ENCODE results near the gene NTRK3.

The NTRK3 gene

GRCh38 chr15:88006146-88006545, 250.4 kb downstream of the NTRK3 start:
- FAIRE-seq (no peak), DNase-seq (ENCODE audit: low spot score) (no peak)

GRCh38 chr15:88004399-88004798, 252.1 kb downstream of the NTRK3 start:
- DNase-seq (ENCODE audit: low spot score) (no peak), FAIRE-seq (no peak)

DNA sequence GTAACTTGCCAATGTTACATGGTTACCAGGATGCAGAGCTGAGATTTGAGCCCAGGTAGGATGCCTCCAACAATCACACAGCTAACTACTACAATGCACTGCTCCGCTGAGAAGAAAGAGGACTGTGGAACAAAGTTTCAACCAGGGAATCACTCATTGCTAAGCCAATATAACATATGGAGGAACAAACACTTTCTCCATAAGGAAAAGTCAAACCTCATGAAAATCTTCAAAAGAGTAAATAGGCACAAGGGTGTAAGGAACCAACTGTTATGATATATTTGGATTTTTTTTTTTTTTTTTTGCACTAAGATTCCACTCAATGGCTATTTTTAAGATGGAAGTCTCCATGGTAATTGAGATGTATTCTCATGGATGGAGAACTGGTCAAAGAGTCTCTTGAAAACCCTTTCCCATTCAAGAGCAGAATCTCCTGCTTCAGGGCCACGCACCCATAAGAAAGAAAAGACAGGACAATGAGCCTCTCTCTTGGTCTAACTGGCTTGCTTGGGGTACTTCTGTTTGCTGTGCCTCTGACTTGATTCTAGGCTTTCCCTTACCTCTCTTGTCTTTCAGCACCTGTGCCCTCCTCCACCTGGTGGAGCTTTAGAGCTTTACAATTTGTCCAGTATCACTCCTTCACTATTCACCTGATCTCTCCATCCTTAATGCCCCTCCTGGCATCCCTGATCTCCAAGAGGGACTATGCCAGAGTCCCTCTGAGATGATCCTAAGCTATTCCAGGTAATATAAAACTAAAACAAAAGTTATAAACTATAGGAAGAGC, 252.8 kb downstream of the NTRK3 start:
- FAIRE-seq (no peak), DNase-seq (ENCODE audit: low spot score) (no peak)

GRCh38 chr15:88002706-88003105, 253.8 kb downstream of the NTRK3 start:
- DNase-seq (ENCODE audit: low spot score) (no peak), FAIRE-seq (no peak)

DNA sequence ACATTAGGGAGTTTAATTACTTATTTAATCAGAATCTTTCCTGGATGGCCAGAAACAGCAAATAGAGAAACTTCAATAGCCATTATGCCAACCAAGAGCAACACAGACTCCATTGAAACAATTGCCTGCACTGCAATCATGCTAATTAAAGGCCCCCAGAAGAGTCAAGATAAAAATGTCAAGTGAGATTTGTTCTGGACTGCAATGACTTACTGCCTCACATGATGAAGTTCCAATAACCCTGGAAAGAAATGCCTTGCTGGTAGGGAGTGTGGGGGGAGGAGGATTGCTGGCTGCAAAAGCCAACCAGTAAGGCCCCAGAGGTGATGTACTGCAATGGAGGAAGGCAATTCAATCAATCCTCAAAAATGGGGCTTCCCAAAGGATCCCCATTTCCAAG, 257.9 kb downstream of the NTRK3 start:
- no peak for FAIRE-seq

DNA sequence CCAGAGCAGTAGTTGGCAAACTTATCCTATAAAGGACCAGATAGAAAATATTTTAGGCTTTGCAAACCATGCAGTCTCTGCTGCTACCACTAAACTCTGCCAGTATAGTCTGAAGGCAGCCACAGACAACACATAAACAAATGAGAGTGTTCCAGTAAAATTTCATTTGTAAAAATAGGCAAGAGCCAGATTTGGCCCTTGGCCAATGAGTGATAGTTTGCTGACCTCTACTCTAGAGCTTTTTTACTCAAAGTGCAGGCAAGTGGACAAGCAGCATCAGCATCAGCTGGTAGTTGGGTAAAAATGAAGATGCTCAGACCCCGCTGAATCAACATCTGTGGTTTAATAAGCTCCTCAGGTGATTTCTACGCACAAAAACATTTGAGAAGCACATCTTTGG, 269.8 kb downstream of the NTRK3 start:
- DNase-seq (ENCODE audit: low spot score) = no peak
- FAIRE-seq = no peak

More for the DNA sequence above, 257.9 kb downstream of the NTRK3 start:
- no peak for DNase-seq (ENCODE audit: low spot score)

DNA sequence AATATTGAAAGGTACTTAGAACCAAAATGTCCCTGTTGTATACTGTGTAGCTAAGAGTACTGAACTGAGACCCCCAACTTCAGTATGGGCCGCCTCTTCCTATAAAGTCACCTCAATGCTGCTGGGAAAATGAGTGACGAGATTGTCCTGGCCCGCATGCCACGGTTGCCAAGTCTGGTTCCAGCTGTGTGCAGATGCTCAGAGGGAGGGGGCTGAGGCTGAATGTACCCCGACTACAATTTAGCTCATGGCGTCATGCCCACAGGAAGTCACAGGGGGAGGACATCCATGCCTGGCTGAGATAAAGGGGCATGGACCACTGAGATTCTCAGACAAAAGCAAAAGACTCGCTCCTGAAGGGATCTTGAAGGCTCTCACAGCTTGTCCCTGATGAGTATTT, 271.1 kb downstream of the NTRK3 start:
- no peak for DNase-seq (ENCODE audit: low spot score)
- no peak for FAIRE-seq

DNA sequence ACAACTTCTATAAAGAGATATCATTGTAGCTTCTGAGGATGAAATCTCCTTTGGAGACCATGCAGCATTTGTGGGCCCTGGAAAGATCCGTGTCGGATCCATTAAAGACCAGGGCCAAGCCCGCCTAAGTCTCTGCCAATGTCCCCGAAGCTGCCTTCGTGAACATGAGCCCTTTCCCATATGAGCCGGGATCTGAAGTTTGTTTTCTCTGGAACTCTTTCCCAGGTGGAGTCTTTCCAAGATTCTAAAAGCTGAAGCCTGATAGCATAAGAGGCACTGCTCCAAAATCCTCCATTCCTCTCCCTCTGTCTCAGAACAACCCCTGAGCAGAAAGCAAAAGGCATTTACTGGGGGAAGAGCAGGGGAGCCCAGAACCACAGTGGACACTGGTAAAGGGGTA, 274.6 kb downstream of the NTRK3 start:
- FAIRE-seq = no peak
- no peak for DNase-seq (ENCODE audit: low spot score)

DNA sequence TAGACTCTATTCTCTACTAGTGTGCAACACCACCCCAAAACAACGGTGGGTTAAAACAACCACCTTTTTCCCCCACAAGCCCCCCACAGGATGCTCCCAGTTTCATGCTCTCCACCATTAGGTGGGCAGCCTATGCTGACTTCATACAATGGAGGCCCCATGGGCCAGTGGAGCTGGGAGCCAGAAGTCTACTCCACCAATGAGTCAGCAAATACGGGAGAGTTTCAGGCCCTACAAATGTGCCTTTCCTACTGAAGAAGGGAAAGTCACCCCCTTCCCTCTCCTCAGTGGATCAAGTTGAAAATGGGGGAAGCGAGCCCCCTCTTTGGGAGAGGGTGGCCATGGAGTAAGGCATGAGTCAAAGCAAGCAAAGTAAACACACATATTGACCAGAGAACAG, 278.6 kb downstream of the NTRK3 start:
- FAIRE-seq (no peak), DNase-seq (ENCODE audit: low spot score) (no peak)

- no peak for FAIRE-seq
- DNase-seq (ENCODE audit: low spot score) = no peak
These were observed 280.0 kb downstream of the NTRK3 start for GRCh38 chr15:87976552-87976951.

- no peak for FAIRE-seq
- DNase-seq (ENCODE audit: low spot score) = no peak
These were observed 282.9 kb downstream of the NTRK3 start for GRCh38 chr15:87973501-87974215.

GRCh38 chr15:87971076-87971475, 285.5 kb downstream of the NTRK3 start:
- DNase-seq (ENCODE audit: low spot score) (no peak), FAIRE-seq (no peak)

- FAIRE-seq = no peak
- no peak for DNase-seq (ENCODE audit: low spot score)
These were observed 288.6 kb downstream of the NTRK3 start for GRCh38 chr15:87967951-87968350.

DNA sequence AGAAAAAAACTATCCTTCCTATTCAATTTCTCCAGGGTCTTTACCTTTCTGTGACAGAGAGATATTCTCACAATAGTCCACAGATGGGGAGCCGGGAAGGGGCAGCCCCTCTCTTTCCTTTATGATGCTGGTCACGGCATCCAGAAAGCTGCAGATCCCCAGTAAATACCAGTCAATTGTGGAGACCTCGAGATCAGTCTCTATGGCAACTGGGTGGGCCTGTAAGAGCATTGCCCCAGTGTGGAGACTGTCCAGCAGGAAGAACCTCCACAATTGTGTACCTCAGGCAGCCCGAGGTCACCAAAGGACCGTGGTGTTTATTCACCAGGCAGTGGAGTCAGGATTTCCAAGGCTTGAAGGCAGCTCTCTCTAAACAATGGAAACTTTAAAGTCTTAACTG, 291.2 kb downstream of the NTRK3 start:
- DNase-seq (ENCODE audit: low spot score) = no peak

GRCh38 chr15:87962428-87962827, 294.1 kb downstream of the NTRK3 start:
- FAIRE-seq = no peak
- no peak for DNase-seq (ENCODE audit: low spot score)

More for the DNA sequence above, 291.2 kb downstream of the NTRK3 start:
- FAIRE-seq = no peak

DNA sequence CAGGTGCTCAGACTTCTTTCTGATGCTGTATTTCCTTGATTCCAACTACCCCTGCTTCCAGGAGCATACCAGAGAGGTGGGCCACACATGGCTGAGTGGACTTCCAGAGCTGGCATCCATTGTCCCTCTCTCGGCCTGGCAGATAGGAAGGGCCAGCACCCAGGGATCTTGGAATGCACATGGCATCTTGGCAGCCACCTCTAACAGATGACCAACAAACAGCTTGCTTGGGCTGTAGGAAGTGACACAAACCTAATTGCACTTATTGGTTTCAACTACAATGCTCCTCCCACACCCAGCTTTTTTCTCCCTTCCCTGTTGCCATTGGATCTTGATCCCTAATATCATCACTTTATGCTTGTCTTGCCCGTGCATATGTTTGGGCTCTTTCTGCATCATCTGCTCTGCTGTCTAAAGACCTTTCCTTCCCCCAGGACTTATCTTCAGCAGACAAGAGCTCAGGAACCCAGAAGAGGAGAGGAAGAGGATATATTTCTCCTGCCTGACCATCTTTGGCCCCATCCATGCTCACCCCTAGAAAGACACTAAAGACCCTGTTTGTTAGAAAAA, 294.6 kb downstream of the NTRK3 start:
- FAIRE-seq (no peak), DNase-seq (ENCODE audit: low spot score) (no peak)

- FAIRE-seq = no peak
- no peak for DNase-seq (ENCODE audit: low spot score)
These were observed 296.9 kb downstream of the NTRK3 start for GRCh38 chr15:87959662-87960061.

GRCh38 chr15:87959080-87959479, 297.5 kb downstream of the NTRK3 start:
- DNase-seq (ENCODE audit: low spot score) = no peak
- FAIRE-seq = no peak

GRCh38 chr15:87955284-87955909, 301.1 kb downstream of the NTRK3 start:
- FAIRE-seq (no peak), DNase-seq (ENCODE audit: low spot score) (no peak)

- FAIRE-seq = no peak
- DNase-seq (ENCODE audit: low spot score) = no peak
These were observed 301.7 kb downstream of the NTRK3 start for GRCh38 chr15:87954793-87955192.

DNA sequence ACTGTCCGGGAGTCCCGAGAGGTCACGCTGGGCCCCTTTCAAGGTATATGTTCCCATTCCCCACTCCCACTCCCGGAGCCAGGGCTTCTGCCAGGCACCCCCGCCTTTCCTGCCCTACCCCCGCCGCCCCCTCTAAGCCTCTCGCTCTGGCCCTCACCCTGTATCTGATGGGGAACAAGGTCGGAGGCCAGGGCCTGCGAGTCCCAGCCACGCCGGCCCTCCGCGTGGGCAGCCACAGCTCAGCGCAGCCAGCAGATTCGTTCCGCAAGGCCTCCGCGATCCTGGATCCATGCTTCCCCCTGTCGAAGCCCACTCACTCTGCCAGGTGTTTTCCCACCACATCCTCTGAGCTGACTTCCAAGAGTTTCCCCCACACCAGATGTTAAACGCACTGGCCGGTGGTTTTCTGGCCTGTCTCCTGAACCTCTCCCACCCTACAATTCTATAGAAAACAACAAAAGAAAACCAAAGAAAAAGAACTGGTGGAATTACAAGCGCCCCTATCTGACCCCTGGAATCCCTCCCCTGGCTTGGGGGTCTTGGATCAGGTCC, 303.7 kb downstream of the NTRK3 start:
- FAIRE-seq = no peak
- DNase-seq (ENCODE audit: low spot score) = no peak
